KG1 (cell line): ENCODE results near the gene EHMT2.

ENCODE experiments used
- DNase-seq: peaks from one replicate; lab custom pipeline; 2025; lab: John Stamatoyannopoulos, UW

EHMT2 gene

DNA sequence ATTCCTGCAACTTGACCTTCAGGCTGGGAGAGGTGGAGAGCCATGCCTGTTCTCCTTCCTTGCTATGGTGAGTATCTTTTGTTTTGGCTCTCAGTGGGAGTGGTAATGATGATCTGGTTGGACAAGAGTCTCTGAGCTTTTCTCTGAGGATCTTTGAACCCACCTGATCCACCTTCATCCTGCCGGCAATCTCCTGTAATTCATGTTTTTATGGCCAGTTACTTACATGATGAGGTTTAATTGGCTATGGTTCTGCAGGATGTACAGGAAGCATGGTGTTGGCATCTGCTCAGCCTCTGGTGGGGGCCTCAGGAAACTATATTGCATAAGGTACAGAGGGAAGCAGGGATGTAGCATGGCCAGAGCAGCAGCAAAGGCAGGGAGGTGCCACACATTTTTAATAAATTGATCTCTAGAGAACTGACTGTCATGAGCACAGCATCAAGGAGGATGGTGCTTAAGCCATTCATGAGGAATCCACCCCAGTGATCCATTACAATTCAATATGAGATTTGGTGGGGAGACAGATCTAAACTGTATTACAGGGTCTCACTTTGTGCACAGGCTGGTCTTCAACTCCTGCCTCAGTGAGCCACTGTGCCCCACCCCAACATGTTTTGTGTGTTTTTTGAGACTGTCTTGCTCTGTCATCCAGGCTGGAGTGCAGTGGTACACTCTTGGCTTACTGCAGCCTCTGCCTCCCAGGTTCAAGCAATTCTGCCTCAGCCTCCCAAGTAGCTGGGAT, 60.0 kb downstream of the EHMT2 start:
- no peak for DNase-seq

DNA sequence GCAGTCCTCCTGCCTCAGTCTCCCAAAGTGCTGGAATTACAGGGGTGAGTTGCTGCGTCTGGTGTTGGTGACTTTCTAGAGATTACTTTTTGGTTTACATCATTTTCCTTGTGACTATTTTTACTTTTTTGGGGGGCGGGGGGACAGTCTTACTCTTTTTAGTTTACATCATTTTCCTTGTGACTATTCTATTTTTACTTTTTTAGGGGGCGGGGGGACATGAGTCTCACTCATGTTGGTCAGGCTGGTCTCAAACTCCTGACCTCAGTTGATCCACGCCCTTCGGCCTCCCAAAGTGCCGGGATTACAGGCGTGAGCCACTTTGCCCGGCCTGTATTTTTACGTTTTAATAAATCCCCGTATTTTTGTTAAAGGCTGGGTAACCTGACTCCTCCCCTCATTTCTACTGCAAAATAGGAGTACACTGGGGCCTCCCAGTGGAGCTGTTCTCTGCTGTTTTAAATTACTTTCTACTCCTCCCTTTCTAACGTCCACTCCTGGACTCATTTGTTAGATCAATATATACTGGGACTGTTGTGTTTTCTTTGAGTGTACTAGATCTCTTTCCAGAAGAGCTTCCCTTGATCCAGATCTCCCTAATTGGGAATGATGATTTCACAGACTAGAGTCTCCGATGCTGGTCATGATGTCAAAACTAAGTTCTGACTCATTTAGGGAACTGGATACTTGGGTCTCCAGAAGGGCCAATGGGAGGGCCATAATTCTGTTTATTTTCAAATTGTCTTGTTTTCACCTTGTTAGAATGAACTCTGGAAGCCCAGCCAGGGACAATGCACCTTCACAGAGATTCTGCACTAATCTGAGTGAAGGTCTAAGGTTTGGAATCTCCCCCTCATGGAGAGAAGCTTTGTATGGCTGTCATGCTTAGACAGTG, 60.8 kb downstream of the EHMT2 start:
- DNase-seq = peak; percentile 11

DNA sequence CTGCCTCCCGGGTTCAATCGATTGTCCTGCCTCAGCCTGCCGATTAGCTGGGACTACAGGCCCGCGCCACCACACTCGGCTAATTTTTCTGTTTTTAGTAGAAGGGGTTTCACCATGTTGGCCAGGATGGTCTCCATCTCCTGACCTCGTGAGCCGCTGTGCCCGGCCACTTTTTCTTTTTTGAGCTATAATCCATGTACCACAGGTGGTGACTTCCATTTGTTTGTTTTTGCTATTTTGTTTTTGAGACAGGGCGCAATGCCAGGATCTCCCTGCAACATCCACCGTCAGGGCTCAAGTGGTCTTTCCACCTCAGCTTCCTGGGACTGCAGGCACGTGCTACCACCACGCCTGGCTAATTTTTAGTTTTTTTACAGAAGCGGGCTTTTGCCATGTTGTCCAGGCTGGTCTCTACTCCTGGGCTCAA, 61.4 kb downstream of the EHMT2 start:
- DNase-seq = no peak

DNA sequence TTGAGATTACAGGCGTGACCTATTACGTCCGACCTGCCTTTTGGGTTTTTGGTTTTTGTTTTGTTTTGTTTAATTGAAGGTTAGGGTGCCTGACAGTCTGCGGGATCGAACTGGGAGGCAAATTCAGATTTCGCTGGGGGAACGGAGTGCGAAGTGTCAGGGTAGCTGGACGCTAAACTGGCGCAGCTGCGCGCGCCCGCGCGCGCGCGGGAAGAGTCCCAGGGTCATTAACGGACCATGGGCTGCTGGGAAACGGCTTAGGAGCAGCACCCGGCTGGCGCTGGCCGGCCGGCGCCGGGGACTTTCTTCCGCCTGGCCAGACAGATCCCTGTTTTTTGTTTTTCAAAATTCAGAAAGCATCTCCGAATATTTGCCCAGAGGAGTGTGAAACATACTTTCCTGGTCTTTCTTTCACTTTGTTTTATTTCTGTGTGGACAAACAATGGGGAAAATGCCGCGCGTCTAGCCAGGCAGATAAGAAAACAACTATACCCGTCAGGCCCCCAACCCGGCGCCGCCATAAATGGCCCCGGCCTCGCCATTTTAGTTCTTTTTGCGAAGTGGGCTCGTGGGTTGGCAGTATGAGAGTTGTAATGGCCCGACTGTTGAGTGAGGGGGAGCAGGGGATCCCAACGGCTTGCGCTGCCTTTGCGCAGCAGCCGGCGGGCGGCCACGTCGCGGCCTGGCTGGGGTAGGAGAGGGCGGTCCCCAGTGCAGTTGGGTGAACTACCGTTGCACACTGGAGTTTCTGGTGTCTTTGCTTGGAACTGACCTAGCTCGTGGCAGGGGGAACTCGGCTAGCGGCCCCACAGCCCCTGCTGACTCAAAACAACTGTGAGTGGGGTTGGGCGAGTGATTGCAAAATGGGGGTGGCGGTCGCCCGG, 62.9 kb downstream of the EHMT2 start:
- peak; percentile 88 for DNase-seq

DNA sequence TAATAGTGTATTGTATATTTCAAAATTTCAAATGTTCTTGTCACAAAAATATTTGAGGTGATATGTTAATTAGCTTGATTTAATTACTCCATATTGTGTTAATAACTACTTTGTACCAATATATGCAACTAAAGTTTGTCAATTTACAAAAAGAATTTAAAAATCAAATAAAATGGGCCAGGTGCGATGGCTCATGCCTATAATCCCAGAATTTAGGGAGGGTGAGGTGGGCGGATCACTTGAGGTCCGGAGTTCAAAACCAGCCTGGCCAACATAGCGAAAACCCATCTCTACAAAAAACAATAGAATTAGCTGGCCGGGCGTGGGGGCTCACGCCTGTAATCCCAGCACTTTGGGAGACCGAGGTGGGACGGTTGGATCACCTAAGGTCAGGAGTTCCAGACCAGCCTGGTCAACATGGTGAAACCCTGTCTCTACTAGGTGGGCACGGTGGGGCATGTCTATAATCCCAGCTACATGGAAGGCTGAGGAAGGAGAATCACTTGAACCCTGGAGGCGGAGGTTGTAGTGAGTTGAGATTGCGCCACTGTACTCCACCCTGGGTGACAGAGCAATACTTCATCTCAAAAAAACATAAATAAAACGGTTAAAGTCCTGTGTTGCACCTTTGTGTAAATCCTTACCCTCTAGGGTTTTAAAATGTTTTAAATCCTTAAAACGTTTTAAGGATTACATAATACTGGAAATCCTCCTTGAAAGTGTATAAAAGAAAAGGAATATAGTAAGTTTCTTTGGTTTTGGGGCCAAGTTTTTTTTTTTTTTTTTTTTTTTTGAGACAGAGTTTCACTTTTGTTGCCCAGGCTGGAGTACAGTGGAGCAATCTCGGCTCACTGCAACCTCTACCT, 65.9 kb downstream of the EHMT2 start:
- DNase-seq = no peak

DNA sequence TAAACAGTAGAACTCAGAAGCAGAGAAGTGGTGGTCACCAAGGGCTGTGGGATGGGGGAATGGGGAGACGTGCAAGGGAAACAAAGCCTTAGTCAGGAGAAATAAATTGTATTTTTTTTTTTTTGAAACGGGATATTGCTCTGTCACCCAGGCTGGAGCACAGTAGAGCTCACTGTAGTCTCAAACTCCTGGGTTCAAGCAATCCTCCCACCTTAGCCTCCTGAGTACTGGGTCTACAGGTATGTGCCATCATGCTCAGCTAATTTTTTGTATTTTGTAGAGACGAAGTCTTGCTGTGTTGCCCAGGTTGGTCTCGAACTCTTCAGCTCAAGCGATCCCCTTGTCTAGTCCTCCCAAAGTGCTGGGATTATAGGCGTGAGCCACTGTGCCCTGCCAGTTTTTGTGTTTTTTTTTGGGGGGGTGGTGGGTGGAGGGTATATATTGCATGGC, 66.6 kb downstream of the EHMT2 start:
- no peak for DNase-seq
